Kidney glomerular epithelial cell (primary cell): ENCODE measurements around the gene ST3GAL6.
A peak's percentile ranks its signal among the peaks of the same experiment; 100 is the strongest.

Source experiments
- DNase-seq: peaks from one replicate; lab custom pipeline; 2025; lab: John Stamatoyannopoulos, UW

ST3GAL6 gene

DNA sequence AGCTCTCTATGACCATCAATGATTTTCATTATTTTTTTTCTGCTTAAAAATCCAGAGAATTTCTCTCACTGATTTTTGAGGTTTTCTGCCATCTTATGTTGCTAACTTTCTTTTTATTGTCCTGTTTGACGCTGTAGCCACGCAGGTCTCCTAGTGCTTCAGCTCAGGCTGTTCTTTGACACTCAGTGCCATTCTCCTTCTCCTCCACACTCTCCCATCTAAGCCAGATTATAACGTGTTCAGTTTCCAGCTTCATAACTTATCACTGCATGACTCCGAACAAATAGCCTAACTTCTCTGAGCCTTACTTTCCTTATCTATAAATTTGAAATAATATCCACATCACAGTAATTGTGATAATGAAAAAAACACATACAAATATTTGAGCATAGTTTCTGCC lies 22.8 kb upstream of the ST3GAL6 start:
- DNase-seq, result no peak

- DNase-seq, result peak; percentile 46
Observed at GRCh38 chr3:98741121-98741716, 21.9 kb upstream of the ST3GAL6 start.

- DNase-seq, result no peak
Observed at GRCh38 chr3:98743071-98743470, 20.1 kb upstream of the ST3GAL6 start.

- no peak for DNase-seq
Observed at GRCh38 chr3:98744283-98744682, 18.9 kb upstream of the ST3GAL6 start.

GRCh38 chr3:98745718-98746117 lies 17.4 kb upstream of the ST3GAL6 start:
- no peak for DNase-seq

- no peak for DNase-seq
Observed at GRCh38 chr3:98746122-98746521, 17.0 kb upstream of the ST3GAL6 start.

- DNase-seq, result peak; percentile 49
Observed at GRCh38 chr3:98746882-98747281, 16.3 kb upstream of the ST3GAL6 start.

- DNase-seq, result no peak
Observed at GRCh38 chr3:98750276-98750919, 12.7 kb upstream of the ST3GAL6 start.

DNA sequence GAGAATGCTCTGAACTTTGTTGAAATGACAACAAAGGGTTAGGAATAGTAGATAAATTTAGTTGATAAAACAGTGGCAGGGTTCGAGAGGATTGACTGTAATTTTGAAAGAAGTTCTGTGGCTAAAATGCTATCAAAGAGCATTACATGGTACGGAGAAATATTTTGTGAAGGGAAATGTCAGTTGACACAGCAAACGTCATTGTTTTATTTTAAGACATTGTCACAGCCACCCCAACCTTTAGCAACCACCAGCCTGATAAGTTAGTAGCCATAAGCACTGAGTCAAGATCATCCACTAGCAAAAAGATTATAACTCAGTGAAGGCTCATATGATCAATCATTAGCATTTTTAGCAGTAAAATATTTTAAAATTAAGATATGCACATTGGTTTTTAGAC lies 8.7 kb upstream of the ST3GAL6 start:
- DNase-seq, result no peak

GRCh38 chr3:98755601-98756000 lies 7.5 kb upstream of the ST3GAL6 start:
- DNase-seq, result no peak

DNA sequence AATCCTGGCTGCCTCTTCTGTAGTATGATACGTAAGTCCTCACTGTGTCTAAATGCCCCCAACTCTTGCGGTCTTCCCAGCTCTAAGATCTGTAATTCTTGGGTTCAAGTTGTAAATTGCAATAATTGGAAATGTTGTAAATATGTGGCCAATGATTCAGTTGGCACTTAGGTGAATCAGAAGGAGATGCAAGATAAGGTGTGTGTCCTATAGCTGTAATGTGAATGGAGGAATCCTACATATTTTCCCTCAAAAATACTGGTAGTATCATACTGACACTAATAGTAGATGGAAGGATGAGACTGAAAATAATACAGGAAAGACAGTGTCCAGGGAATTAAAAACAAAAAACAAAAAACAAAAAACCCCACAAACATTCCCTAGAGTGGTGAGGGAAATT lies 3.5 kb upstream of the ST3GAL6 start:
- no peak for DNase-seq

GRCh38 chr3:98761643-98762229 lies 1.4 kb upstream of the ST3GAL6 start:
- DNase-seq, result no peak

DNA sequence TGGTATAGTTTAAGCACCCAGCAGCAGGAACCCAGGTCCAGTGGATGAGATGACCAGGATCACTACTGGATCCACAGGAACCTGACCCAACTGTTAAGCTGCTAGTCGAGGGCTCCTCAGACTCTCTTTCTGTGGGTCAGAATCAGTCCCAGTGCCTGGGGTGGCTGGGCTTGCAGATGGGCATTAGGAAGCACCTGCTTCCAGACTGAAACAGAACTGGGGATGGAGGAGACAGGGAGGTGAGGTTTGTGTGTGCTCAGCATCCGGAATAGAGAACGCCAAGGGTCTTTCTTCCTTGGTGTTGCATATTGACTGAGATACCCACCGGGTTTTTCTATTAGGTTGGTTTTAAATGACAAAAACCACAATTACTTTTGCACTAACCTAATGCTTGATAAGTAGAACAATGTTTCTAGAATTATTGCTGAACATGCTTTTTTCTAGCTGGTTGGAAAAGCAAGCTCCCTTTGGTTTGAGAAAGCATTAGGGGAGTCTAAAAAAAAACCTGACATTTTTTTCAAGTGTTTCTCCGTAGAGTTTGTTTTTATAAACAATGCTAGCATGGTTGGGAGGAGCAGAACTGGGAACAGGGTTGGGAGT lies 779 bp downstream of the ST3GAL6 start:
- no peak for DNase-seq

- no peak for DNase-seq
Observed at GRCh38 chr3:98764472-98764884, 1.3 kb downstream of the ST3GAL6 start.

DNA sequence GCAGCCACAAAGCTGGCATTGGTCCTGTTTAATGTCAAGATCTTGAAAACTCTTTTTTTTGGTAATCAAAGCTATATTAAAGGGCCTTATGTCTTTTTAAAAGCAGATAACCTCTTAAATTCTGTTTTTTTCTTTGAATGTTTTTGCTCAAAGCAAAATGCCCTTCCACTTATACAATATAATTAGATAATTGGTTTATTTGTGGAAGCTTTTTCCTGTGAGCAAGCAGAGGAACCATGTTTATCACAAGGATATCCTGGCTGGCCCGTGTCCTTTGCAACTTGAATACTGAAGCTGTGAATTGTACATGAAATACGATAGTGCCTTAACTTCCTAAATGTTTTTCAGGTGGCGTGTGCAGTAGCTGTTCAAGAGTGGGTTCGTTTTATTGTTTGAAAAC lies 2.6 kb downstream of the ST3GAL6 start:
- DNase-seq, result no peak

DNA sequence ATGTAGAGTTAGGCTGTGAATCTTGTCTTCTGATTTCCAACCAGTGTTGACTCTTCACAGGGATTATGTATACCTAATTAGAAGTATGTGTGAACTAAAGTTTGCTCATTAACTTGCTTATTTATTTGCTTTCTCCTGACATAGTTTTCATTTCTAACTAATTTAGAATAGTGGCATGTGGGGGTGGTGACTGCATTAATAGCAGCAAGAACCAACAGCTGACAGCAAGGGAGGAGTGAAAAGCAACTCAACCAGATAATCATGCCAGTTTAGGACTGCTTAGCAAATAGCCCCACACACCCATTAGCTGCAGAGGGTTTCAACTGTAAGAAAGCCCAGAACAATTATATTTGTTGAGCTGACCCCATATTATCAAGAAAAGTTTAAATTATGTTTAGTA lies 3.8 kb downstream of the ST3GAL6 start:
- DNase-seq, result no peak

DNA sequence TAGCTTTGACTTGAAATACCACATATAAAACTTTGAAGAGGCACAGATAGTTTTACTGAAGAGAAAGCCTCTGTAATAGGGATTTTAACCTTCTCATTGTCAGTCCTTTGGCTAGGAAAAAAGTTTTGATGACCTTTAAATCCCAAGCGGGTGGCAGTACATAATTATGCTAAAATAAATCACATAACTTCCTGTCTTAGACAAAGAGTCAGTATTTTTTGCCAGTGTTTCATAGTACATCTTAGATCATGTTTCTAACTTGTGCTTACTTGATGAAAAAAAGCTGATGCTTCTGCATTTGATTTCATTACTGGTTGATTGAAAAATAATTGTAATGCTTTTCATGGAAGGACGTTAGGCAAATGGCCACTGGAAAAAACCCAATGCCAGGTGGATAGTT lies 5.8 kb downstream of the ST3GAL6 start:
- no peak for DNase-seq

DNA sequence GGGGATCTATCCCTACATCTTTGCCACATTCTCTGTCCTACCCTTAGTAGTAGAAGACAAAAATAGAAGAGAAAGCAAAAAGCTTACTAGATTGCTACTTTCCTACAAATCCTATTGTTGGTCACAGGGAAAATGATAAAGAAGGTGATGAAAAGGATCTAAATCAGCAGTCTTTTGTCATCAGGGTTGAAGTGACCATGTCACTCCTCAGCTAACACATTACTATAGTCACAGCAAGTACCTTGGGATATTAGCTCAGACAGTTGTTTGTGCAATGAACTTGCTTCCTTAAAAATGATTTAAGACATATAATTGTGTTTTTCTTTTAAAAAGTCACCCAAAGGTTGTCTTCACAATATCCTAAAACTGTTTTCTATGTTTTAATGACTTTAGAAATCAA lies 6.3 kb downstream of the ST3GAL6 start:
- no peak for DNase-seq

GRCh38 chr3:98770261-98771039 lies 7.3 kb downstream of the ST3GAL6 start:
- DNase-seq, result no peak

DNA sequence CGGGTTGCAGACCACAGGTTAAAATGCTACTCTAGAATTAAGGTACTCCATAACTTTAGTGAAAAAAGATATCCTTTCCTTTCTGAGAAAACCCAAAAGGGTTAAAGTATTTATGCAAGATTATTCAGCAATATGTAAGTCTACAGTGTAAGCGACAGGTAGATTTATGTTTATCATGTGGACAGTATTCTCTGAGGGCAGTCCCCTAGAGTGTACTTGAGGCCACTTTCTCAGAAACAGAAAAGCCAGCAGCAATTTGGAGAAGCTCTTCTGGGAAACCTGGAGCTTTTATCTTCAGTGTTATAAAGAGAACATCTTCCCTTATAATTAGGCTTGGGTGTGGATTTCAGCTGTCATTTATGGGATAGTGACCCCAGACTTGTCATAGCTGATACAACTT lies 8.9 kb downstream of the ST3GAL6 start:
- no peak for DNase-seq

DNA sequence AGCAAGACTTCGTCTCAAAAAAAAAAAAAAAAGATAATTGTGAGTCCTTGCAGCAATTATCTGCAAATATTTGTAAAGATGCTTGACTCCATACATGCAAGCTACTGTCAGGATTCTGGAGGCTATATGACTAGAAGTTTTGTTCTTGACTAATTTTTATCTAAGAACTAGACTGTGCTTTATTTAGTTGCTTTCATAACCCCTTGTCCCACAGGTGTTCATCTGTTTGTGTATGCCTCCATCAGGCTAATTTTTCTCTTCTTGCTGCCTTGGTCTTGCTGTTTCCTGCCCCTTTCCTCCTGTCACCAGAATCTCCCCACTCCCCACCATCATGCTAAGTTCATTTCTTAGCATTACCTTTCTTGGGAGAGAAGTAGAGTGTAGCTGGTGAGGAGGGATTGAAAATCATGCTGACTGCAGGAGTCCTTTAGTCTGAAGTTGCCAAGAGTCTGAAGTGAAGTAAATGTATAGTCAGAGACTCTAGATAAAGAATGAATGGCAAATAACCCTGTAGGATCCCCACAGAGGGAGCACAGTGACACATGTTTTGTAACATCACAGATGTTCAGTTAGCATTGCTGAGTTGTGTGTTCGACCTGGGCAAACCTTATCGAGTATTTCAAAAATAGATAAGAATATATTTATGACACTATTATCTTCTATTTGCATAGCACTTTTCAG lies 12.5 kb downstream of the ST3GAL6 start:
- no peak for DNase-seq

GRCh38 chr3:98776140-98776493 lies 13.0 kb downstream of the ST3GAL6 start:
- no peak for DNase-seq
